DND-41 (cell line): ENCODE measurements around the gene MFSD2A.

ENCODE experiments used
- CTCF ChIP-seq: IDR thresholded peaks from 2 replicates; pipeline ENCODE4 v1.5.1; 2012; ENCODE audit warnings: borderline replicate concordance, low read length, moderate library complexity, mild to moderate bottlenecking; ENCODE audit not compliant: poor library complexity, severe bottlenecking; ENCODE audit errors: extremely low read depth
- EZH2 ChIP-seq: IDR thresholded peaks from 3 replicates; pipeline ENCODE4 v1.6.1; 2012; ENCODE audit warnings: borderline replicate concordance, low read depth, mild to moderate bottlenecking, moderate library complexity, low read length, inconsistent platforms; ENCODE audit not compliant: severe bottlenecking

DNA sequence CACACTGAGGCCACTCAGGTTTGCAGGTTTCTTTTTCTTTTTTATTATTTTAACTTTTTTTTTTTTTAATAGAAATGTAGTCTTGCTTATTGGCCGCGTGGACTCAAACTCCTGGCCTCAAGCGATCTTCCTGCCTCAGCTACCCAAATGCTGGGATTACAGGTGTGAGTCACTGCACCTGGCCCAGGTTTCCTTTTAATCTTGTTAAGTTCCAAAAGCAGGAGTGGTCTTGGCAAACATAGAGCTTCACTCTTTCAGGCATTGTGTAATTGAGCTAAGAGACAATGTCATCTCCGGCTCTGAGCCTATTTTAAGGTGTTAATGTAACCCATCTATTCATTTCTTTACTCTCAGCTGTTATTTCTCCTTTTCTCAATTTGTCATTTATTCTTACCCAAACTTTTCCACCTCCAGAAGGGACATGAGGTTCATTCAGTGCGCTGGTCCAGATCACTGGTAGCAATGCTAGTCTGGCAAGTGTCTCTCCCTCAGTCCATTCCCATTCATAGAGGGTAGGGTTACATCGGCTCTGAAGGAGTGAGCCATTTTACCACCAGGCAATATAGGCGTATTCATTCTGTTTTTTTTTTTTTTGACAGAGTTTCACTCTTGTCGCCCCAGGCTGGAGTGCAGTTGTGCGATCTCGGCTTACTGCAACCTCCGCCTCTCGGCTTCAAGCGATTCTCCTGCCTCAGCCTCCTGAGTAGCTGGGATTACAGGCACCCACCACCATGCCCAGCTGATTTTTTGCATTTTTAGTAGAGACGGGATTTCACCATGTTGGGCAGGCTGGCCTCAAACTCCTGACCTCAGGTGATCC lies 11.3 kb upstream of the MFSD2A start:
- TF ChIP-seq CTCF, result no peak
- TF ChIP-seq EZH2, result no peak
